NCI-H2081 (cell line): ENCODE results near the gene TATDN3.
"Not testable (repeated sequence)": the region's sequence is repeated elsewhere in the genome, so short reads cannot be mapped to it uniquely, and the experiment has no call there.

ENCODE experiments used
- DNase-seq, 2 experiments: peaks; one replicate each; lab custom pipeline; 2025; lab: John Stamatoyannopoulos, UW

Gene TATDN3

DNA sequence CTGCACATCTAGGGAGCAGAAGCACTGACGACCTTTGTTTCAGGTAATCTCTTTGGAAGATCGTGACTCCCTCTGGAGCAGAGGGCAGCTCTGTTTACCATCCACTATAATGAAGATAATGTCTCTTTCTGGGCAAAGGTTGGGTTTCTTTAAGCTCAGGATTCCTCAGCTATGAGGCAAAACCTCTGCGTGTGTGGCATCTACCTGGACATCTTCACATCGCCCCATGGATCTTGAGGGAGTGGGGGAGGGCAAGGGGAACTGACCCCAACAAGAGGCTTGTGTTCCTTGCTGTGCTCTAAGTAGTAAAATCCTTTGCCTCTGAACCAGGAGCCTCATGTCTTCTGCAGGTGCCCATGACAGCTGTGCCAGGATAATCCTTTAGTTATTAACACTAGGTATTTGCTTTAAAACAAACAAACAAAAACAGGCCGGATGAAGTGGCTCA lies 36.2 kb downstream of the TATDN3 start:
- DNase-seq: no peak

GRCh38 chr1:212828395-212828794 lies 36.7 kb downstream of the TATDN3 start:
- DNase-seq: no peak

DNA sequence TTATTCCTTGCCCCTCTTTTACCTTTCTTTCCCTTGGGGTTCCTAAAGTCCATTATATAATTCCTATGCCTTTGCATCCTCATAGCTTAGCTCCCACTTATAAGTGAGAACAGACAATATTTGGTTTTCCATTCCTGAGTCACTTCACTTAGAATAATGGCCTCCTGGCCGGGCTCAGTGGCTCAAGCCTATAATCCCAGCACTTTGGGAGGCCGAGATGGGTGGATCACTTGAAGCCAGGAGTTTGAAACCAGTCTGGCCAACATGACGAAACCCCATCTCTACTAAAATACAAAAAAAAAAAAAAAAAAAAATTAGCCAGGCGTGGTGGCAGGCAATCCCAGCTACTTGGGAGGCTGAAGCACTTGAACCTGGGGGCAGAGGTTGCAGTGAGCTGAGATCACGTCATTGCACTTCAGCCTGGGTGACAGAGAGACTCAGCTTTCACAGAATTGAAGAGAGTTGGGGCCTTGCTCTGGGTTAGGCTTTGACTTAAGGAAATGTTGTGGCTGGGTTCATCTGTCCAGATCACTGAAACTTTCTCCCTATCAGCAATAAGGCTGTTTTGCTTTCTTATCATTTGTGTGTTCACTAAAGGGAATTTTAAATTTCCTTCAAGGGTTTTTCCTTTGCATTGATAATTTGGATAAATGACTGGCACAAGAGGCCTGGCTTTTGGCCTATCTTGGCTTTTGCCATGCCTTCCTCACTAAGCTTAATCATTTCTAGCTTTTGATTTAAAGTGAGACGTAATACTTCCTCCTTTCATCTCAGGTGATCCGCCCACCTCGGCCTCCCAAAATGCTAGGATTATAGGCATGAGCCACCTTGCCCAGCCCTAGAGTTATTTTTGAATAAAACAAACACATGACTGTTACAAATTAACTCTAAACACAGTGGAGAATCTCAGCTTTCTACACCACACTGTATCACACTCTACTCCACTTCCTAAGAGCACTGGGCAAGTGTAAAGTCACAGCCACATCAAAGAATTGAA lies 41.8 kb downstream of the TATDN3 start:
- DNase-seq: not testable (repeated sequence)

DNA sequence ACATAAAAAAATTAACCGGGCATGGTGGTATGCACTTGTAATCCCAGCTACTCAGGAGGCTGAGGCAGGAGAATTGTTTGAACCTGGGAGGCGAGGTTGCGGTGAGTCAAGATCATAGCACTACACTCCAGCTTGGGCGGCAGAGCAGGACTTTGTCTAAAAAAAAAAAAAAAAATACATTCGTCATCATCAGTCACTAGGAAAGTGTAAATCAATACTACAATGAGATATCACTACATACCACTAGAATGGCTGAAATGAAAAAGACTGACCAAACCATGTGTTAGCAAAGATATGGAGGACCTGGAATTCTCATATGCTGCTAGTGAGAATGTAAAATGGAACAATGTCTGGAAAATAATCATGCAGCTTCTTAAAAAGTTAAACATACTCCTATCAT lies 46.5 kb downstream of the TATDN3 start:
- DNase-seq: no peak

DNA sequence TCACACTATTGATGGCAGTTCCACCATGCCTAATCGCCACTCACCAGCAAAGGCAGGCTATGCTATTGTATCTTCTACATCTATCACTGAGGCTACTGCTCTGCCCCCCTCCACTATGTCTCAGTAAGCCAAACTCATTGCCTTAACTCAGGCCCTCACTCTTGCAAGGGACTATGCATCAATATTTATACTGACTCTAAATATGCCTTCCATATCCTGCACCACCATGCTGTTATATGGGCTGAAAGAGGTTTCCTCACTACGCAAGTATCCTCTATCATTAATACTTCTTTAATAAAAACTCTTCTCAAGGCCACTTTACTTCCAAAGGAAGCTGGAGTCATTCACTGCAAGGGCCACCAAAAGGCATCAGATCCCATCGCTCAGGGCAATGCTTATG lies 52.8 kb downstream of the TATDN3 start:
- DNase-seq: not testable (repeated sequence)

DNA sequence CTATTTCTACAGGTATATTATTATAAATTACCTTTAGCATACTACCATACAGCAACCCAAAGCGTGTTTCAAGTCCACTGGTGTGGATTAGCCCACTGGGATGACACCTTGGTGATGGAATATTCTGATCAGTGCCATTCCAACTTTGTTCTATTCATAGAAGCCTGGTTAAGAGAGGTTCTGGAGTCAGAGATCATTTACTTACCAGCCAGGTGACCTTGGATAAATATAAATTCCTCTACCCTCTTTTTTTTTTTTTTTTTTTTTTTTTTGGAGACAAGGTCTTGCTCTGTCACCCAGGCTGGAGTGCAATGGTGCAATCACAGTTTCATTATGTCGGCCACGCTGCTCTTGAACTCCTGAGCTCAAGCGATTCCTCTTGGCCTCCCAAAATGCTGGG lies 55.9 kb downstream of the TATDN3 start, which contains the start of gene SPATA45:
SPATA45 (minus strand) TSS at position 101 of the 400 bp plus-strand sequence. CDS start 11,500 bp downstream, outside the sequence.
- DNase-seq: no peak

- DNase-seq: no peak
Measured at GRCh38 chr1:212852105-212852688, 60.5 kb downstream of the TATDN3 start.

DNA sequence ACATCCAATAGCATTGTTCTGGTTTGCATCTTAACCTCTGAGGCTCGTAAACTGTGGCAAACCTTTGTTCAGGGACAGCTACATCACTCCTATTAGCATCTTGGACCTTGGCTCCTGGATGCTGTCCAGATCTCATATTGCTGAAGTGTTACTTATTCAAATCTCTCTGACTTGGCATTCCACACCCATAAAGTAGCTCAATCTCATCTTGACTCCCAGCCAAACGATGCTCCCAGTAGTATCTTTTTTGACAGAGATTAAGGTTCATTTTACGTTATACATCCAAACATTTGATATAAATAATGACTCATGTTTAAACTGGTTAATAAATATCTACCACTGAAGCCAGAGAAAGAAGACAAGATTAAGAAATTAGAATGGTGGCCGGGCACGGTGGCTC lies 62.0 kb downstream of the TATDN3 start:
- DNase-seq: no peak

DNA sequence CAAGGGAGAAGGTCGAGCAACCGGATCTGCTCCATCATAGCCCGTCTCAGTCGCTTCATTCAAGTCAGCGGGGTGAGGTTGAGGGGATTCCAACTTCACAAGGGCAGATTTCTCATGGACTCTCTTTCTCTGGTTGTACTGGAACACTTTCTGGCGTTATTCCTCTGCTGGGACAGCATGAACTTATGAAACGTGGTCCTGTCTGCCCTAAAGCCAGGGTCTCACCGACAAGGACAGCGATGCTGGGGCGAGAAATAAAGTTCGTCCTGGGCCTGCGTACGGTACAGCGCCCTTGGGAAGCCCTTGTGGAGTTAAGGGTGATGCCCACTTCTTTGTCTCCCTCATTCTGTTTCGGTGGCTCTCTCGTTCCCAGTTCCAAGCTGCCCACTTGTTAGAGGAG lies 65.1 kb downstream of the TATDN3 start:
- DNase-seq: no peak

GRCh38 chr1:212857992-212858460 lies 66.3 kb downstream of the TATDN3 start, which contains the start of gene FLVCR1:
Gene FLVCR1, plus strand, starts transcription at chr1:212858275. Its CDS starts 178 bp downstream, at chr1:212858453.
- DNase-seq: peak; percentile 99

GRCh38 chr1:212858461-212859265 lies 67.0 kb downstream of the TATDN3 start:
- peak; percentile 2 to 63 for DNase-seq

- peak; percentile 5 to 29 for DNase-seq
Measured at GRCh38 chr1:212860713-212861581, 69.3 kb downstream of the TATDN3 start.

GRCh38 chr1:212862111-212862690 lies 70.5 kb downstream of the TATDN3 start:
- no peak for DNase-seq

DNA sequence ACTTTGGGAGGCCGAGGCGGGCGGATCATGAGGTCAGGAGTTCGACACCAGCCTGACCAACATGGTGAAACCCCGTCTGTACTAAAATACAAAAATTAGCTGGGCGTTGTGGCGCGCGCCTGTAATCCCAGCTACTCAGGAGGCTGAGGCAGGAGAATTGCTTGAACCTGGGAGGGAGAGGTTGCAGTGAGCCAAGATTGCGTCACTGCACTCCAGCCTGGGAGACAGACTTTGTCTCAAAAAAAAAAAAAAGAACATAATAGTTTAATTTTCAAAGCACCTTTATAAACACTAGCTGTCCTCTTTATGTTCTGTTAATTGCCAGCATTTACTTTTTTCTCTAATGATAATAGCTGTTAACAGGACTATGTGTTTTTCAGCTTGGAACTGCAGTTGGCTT lies 71.7 kb downstream of the TATDN3 start:
- not testable (repeated sequence) for DNase-seq

DNA sequence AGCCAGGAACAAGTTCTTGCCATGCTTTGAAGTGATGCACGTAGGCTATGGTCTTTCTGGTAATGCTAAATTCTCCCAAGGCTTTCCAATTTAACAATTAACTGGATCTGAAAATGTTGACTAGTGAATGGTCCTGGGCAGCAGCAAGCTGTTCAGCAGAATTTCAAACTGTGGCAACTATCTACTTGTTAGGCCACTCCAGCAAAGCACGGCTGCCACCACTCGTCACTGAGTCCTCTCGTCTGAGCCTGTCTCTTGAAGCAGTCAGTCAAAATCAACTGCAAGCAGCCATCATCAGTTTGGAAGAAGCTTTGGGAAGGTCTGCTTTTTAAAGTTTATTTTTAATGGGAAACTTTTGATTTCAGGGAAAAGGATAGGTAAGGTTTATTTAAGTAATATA lies 72.5 kb downstream of the TATDN3 start:
- no peak for DNase-seq
